GM21786 (cell line): ENCODE measurements around the gene HSPG2.

Source experiments
- ATAC-seq: cut with Tn5 transposase; IDR thresholded peaks from one replicate; pipeline ENCODE4 v1.9.1; 2021; ENCODE audit not compliant: unreplicated experiment

HSPG2 gene

DNA sequence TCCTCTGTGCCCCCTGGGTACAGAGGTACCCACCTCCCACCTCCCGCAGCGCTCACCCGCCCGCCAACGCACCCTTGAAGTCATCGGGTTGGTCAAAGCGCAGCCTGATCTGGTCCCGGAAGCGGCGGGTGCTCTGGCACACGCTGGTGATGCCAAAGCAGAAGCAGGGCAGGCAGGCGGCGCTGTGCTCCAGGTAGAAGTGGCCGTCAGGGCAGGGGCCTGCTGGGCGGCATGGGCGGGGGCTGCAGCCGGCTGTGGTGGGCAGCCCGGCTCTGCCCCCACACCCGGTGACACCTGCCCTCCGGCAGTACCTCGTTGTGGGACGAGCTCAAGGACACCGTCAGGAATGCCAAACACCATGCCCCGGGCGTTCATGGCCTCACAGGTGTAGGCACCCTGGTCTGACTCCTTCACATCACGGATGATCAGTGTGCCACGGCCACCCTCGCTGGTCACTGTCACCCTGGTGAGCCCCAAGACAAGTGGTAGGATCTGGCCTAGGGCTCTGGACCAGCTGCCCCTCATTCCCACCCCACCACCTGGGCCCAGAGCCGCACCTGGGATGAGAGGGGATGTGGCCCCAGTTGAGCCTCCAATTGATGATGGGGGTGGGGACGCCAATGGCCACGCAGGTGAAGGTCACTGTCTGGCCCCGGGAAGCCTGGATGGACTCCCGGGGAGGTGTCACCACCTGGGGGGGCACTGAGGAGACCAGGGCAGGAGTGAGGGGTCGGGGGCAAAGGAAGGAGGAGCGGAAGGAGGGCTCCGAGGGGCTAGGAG is 52.5 kb downstream of the HSPG2 start:
- no peak for ATAC-seq

DNA sequence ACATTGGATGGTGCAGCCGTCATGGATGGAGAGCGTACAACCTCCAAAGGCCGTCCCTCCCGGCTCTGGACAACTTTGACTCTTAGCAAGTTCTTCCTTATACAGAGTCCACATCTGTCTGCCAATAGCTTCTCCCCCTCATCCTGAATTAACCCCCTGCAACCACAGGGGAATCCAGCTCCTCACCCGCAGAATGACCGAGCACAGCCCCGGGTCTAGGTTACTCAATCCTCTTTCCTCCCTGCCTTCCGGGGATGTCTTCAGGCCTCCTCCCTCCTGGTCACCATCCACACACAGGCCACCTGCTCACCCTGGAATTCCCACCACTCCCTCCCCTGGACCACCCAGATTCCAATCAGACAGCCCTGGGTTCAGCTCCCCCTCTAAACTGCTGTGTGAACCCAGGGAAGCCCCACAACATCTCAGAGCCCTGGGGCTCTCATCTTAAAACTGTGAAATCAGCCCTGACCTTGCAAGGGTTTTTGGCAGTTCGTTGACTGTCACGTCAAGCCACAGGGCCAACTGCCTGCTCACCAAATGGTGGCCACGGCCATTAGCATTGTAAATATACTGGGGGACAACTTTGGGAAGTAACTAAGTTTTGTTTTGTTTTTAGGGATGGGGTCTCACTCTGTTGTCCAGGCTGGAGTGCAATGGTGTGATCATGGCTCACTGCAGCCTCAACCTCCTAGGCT is 54.2 kb downstream of the HSPG2 start:
- ATAC-seq = no peak

DNA sequence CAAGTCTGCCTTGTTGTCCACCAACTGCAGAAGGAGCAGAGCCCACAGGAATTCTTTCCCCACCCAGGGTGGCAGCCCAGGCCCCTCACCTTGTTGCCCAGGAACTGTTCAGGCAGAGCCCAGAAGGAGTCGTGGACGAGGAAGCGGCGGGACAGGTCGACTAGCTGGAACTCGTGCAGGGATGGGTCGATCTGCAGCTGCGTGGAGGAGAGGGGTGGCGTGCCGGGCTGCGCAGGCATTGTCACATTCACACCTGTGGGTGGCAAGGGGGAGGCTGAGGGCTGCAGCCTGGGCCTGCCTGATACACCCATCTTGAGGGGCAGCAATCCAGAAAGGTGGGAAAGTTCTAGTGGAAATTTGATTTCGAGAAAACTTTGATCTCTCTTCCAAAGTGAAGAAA is 55.9 kb downstream of the HSPG2 start:
- ATAC-seq = no peak

DNA sequence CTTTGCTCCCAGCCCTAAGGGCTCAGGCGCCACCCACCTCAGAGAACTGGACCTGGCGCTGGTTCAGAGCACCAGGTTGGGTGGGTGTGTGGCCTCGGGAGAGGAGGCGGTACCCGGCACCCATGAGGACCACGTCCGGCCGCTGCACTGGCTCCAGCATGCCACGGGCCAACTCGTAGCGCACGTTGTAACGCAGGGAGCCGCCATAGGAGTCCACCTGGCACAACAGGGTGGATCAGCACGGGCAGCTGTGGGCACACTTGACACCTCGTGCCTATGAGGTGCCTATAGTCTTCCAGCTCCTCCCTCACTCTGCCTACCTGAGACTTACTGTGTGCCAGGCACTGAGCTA is 56.5 kb downstream of the HSPG2 start:
- no peak for ATAC-seq

DNA sequence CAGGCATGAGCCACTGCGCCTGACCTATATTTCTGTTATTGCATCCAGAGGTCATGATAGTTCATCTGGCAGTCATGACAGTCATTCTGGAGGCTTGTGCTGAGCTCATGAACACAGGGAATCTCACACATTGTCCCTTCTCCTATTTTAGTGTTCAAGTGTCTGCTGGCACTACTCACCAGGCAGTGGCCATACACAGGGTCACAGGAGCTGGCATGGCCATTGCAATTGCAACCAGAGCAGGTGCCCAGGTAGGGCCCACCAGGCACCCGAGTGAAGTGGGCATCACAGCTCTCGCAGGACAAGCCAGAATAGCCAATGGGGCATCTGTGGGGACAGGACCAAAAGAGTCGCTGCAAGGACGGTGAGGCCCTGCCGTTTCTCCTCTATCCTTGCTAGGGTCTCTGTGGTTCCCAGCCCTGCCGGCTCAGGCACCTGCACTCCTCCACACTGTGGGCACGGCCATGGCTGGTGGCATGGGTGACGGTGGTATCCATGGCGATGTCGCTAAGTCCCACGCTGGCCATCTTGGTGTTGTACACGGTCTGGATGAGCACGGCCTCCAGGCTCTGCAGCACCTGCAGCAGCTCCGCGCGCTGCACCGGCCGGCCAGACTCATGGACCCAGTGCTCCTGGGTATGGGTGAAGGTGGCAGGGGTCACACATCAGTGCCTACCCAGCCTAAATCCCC is 57.0 kb downstream of the HSPG2 start:
- ATAC-seq = no peak

DNA sequence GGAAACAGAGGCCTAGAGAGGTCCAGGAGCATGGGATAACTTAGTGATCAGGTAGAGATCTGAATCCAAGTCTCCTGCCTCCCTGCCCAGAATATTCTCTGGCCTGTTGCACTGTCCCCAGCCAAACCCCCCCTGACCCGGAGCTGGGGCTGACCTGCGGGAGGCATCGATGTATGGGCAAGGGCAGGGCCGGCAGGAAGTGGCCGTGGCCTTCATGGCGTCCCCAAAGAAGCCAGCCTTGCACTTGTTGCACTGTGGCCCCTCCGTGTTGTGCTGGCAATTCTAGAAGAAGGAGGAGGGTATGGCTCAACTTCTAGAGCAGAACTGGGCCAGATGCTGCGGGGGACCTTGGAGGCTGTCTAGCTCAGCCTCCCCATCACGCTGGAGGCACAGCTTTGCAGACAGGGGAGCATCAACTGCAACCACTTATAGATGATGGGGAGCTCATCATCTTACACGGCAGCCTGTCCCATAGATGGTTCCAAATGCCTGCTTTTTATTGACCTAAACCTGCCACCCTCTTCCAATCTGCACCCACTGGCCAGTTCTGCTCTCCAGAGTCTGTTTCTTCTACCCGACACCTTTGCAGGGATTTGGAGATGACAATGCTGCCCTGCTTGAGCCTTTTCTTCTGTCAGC is 58.2 kb downstream of the HSPG2 start:
- no peak for ATAC-seq

DNA sequence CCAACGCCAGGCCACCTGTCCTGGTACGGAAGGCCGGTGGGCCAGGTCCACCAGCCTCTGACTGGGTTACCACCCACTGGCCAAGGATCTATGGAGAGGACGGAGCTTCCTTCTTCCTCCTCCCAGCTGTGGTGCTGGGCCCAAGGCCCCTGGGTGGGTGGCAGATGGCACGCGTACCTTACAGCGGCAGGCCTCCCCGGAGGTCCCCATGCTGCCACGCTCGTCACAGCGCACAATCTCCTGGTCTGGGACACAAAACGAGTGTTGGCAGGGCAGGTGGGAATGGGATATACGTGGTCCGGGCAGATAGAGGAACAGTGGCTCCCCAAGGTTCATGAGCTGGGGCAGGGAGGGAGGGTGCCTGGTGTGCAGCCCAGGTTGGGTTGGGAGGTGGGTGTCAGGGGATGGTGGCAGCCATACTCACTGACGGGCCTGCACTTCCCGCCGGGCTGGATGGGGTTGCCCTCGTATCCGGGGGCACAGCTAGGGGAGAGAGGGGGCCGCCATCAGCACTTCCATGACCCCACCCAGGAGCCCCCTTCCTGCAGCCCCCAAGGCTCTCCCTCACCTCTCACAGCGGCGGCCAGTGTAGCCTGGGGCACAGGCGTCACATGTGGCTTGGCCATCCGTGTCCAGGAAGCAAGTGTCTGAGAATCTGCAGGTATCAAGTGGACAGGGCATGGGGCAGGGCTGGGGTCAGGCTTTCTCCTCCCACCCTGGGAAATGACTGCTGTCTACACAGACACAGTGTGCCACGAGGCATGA is 58.9 kb downstream of the HSPG2 start:
- no peak for ATAC-seq

DNA sequence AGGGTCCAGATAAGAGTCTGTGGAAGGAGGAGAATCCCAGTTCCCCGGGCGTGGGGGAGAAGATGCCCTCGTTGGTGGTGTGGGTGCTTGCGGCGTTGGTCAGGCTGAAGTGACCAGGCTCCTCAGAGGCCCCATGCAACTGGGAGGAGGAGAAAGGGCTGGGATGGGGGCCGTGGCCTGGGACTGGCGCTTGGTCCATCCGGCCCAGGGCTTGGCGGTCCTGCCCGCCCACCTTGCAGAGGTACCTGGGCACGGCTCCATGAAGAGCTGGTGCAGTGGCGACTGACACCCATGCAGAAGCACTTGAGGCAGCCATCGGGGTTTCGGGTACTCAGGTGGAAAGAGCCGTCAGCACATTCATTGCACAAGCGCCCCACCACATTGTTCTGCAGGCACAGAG is 60.8 kb downstream of the HSPG2 start:
- no peak for ATAC-seq

DNA sequence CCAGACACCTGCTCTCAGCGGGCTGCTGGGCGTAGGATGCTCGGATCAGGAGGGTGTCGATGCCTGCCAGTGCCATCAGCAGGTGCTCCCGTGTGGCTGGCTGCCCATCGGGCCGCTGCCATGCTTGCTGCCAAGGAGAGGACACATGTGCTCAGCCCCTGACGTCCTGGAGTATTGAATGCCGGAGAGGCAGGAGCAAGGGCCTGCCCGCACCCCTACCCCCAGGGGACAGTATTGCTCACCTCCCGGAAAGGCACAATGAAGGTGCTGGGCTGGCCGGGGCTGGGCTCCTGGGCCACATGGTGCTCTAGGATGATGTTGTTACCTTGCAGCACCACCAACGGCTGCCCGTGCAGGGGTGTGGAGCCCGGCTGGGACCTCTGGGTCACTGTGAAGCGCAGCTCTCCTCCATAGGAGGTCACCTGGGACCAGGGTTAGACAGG is 61.5 kb downstream of the HSPG2 start:
- ATAC-seq = no peak

DNA sequence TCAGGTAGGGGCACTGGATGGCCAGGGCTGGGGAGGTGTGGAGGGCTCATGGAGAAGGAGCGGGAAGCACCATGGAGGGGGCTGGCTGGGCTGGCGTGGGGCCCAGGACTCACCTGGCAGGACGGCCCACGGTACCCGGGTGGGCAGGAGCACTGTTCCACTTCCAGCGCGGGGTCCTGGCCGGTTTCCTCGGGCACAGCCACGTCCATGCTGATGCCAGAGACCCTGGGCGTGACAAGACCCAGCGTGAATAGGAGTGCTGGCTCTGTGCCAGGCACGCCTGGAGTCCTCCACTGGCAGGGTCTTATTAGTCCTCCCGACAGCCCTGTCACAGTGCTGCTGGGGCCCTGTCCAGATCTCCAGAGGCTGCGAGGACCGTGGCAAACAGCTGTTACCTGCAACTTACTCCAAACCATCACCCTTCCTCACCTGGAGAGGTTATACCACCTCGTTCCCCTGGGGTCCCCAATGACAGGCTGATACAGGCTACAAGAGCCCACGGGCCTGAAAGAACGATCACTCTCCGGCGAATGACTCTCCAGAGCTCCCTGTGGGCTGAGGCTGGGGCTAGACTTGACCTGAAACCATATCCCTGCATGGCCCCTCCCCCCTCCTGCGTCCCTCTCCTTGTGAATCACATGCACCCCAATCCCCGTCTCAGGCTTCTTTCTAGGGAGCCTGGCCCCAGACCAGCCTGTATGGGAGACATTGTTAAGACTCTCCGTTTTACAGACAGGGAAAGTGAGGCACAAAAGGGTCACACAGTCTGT is 62.1 kb downstream of the HSPG2 start:
- ATAC-seq = no peak

DNA sequence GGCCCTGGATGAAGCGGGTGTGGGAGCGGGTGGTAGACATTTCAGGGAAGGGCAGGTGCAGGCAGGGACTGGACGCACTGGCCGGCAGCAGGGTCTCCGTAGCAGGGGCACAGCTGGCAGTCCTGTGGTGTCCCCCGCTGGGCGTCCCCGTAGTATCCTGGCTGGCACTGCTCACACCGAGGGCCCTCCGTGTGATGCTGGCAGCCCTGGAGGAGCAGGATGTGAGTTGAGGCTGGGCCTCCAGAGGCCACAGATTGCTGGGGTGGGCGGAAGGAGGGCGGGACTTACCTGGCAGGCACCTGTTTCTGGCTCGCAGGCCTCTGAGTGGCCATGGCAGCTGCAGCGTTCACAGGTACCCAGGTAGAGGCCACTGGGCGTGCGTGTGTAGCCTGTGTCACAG is 62.8 kb downstream of the HSPG2 start:
- ATAC-seq = no peak

DNA sequence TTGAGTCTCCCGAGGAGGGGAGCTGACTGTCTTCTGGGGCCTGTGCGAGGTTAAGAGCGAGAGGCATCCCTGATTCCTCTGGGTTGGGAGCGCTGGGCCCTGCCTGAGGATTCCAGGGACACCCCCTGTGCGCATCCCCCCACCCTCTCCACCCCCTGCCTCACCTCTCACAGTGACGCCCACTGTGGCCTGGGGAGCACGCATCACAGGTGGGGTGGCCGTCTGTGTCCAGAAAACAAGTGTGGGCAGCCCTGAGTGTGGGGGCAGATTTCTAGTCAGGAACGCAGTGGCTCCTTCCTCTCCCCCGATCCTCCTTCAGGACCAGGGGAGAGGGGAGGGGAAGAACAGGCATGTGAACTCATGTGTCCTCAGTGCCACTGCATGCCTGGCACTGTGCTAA is 63.3 kb downstream of the HSPG2 start:
- ATAC-seq = no peak

DNA sequence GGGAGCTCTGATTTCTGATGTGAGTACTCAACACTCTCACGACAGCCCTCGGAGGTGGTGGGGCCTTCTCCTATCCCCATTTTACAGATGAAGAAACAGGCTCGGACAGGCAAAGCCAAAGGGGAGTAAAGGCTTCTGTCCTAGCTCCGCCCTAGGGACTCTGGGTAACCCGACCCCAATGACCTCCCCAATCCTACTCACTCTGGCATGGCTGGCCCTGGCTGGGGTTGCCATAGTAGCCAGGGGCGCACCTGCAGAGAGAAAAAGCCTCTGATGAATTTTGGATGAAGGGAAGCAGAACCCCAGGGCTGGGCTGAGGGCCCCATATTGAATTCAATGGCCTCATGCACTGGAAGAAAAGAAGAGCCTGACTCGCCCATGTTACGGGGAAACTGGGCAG is 63.9 kb downstream of the HSPG2 start:
- no peak for ATAC-seq

DNA sequence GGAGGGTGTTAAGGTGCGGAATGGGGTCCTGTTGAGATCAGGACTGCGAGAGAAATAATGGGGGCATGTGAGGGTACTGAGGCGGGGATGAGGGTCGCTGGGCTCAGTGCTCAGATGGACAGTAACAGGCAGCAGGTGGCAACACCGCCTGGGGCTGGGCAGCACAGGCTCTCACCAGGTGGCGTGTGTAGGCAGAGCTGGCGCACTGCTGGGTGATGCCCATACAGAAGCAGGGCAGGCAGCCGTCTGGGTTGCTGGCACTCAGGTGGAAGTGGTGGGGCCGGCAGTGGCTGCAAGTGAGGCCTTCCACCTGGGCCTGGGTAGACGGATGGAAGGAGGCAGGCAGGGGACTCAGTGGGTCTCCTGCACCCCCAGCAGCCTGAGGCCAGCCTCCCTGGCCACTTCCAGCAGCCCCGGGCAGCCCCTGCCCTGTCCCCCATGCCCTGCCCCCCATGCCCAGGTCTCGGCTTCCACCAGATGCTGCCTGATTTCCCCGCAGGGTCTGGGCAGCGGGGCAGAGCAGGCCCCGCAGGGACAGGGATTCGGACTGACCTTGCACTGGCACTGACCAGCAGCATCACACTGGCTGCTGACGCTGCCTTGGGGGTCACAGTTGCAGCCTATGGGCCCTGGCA is 64.5 kb downstream of the HSPG2 start:
- ATAC-seq = no peak

DNA sequence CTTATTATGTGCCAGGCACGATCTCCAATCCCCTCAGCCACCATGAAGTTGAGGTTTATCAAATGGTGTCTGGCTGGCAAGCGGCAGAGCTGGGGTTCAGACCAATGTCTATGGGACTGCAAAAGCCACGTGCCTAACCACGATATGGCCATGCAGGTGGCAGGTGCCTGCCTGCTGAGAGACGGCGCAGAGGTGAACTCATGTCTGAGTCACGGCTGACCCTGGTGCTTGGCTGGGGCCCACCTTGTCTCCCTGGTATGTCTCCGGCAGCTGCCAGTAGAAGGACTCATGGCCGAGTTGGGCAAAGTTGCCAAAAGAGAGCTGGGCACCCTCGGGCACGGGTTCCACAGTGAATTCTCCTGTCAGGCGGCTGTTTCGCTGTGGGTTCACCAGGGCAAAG is 65.2 kb downstream of the HSPG2 start:
- no peak for ATAC-seq

DNA sequence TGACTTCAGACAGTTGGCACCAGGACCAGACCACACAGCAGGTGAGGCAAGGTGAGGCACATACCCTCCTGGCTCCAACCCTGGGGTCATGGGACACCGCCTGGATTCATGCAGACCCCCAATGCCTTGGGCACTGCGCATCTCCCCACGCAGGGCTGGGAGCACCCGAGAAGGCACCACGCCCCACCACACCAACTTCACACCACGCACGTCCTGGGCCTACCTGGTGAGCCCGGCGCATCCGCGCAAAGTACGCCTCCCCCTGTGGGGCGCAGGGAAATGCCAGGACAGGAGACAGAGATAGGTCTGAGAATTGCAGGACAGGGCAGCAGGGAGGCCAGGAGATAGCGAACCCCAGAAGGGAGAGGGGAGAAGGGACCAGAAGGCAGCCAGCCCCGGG is 66.5 kb downstream of the HSPG2 start:
- no peak for ATAC-seq

DNA sequence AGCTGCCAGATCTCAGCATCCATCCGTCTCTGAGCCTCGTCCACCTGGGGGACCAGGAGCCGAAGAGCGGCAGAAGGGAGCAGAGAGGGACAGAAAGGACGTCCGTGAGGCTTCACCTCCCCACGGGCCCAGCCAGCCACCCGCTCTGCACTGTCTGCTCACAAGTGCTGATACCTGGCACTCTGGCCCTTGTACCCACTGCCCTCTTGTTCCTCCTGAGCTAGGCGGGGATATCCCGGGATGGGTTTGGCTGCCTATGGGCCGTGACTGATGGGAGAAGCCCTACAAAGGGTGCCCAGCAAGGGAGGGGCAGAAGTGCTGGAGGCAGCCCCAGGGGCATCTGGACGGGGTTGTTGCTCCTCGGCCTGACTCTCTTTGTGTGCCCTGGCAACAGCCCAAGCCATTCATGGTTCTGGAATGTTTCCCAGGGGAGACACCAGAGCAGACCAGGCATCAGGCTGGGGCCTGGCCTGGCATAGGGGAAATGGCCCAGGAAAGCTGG is 67.4 kb downstream of the HSPG2 start:
- no peak for ATAC-seq

DNA sequence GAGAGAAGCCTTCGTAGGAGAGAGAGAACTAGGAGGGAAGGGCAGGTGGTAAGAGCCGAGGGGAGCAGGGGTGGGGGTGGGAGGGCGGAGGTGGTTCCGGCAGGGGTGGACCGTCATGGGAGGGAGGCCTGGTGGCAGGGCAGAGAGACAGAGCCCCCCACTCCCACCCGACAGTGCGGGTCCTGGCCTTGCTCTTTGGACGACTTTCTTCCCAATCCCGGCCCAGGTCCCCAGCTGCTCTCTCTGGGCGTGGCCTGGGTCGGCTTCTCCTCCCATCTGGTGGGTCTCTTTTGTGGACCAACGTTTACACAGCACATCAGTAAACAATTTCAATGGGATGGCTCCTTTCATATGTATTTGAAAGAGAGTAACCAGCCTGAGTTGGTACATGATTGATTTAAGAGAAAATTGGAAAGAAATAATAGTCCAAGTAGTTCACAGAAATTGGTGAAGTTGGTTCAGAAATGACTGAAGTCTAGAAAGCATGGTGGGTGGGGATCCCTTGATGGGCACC is 68.1 kb downstream of the HSPG2 start:
- ATAC-seq = no peak

DNA sequence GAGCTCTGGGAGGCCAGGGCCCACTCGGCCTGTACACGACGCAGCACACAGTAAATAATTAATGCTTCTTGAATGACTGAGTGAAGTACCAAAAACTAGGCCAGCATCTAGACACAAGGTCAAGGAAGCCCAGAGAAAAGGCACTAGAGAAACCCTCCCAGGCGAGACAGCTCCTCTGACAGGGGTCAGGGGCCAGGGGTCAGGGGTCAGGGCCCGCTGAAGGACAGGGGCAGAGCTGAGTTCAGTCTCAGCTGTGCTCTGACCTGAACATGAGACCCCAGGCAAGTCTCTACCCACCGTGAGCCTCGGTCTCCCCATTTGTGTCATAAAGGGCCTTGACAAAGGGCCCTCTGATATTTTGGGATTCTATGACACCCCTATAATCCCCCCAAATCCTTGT is 68.6 kb downstream of the HSPG2 start:
- ATAC-seq = no peak
